ENCODE data around the gene FGGY.
"Not testable (repeated sequence)": the region's sequence is repeated elsewhere in the genome, so short reads cannot be mapped to it uniquely, and the experiment has no call there.

FGGY gene

GRCh38 chr1:59352065-59352464, 55.2 kb downstream of the FGGY start:
- H3K4me3 ChIP-seq (ENCODE audit: low read depth, low read length) = no peak overlapping the region
- TF ChIP-seq CTCF (IDR thresholded peaks at IDR 0.05; ENCODE audit: low read depth, low read length) = no peak
- DNase-seq (ENCODE audit: low read depth, low spot score) = no peak
- in situ Hi-C loops (cut with HindIII; ENCODE audit: low sequenced_read_pairs) = no loop called here

GRCh38 chr1:59353453-59353852, 56.6 kb downstream of the FGGY start:
- no peak overlapping the region for H3K4me3 ChIP-seq (ENCODE audit: low read depth, low read length)
- in situ Hi-C loops (cut with HindIII; ENCODE audit: low sequenced_read_pairs) = no loop called here
- DNase-seq (ENCODE audit: low read depth, low spot score) = no peak
- TF ChIP-seq CTCF (IDR thresholded peaks at IDR 0.05; ENCODE audit: low read depth, low read length) = no peak

- in situ Hi-C loops (cut with HindIII; ENCODE audit: low sequenced_read_pairs); H3K4me3 ChIP-seq (ENCODE audit: low read depth, low read length); DNase-seq (ENCODE audit: low read depth, low spot score): not testable (repeated sequence)
Measured at GRCh38 chr1:59354239-59354638, 57.3 kb downstream of the FGGY start.

DNA sequence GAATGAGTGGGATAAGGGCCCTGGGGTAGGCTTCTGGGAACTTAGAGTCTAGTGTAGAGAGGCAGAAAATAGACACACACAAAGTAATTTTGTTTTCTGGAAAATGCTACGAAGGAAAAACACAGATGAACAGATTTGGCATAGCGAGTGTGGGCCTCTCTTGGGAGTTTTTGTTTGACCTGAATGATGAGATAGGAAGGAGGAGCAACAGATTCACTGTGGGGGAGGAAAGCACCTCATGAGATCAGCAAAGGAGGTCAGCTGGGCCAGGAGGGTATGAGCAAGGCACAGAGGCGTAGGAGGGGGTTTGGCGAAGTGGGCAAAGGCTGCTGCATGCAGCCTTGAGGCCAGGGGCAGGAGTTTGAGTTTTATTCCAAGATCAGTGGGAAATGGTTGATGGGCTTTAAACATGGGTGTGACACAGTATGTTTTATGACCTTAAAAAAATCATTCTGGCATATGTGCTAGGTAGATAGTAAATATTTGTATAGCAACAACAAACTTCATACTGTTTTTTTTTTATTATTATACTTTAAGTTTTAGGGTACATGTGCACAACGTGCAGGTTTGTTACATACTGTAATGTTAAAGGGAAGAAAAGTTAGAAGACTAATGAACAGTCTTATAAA, 57.9 kb downstream of the FGGY start:
- DNase-seq (ENCODE audit: low read depth, low spot score) = no peak
- no peak for TF ChIP-seq CTCF (IDR thresholded peaks at IDR 0.05; ENCODE audit: low read depth, low read length)
- no peak overlapping the region for H3K4me3 ChIP-seq (ENCODE audit: low read depth, low read length)
- in situ Hi-C loops (cut with HindIII; ENCODE audit: low sequenced_read_pairs) = no loop called here

DNA sequence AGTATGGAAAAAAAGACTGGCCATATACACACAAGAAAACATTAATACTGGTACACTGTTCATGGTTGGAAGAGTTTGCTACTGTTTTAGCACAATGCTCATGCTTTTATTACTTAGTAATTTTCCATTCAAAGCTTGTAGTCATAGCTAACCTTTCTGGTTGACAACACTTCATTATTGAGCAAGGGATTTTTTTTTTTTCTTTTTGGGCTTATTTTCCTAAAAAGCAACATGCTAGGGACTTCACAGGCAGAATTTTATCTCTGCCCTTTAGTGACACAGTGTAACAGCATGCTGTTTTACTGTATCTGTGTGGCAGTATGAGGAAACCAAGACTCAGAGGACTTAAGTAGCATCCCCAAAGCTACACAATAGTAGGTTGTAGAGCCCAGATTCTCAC, 58.5 kb downstream of the FGGY start:
- H3K4me3 ChIP-seq (ENCODE audit: low read depth, low read length) = no peak overlapping the region
- no peak for TF ChIP-seq CTCF (IDR thresholded peaks at IDR 0.05; ENCODE audit: low read depth, low read length)
- no peak for DNase-seq (ENCODE audit: low read depth, low spot score)
- in situ Hi-C loops (cut with HindIII; ENCODE audit: low sequenced_read_pairs) = no loop called here

DNA sequence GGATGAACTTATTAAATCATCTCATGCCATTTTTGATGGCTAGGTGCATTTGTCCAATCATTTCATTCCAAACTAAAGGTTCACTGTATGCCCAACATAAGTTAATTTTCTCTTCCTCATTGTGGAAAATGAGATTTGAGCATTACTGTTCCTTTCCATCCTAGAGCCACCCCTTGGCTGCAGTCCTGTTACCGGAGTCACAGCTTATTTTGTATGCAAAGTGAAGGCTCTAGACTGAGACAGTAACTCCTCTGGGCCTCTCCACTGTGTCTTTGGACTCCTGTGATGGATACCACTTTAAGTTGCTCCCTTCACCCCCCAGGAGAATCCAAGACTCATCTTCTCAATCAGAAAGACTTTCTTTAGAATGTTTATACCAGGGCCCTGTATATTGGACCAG, 59.7 kb downstream of the FGGY start:
- H3K4me3 ChIP-seq (ENCODE audit: low read depth, low read length) = no peak overlapping the region
- no peak for TF ChIP-seq CTCF (IDR thresholded peaks at IDR 0.05; ENCODE audit: low read depth, low read length)
- no peak for DNase-seq (ENCODE audit: low read depth, low spot score)
- in situ Hi-C loops (cut with HindIII; ENCODE audit: low sequenced_read_pairs) = no loop called here

- TF ChIP-seq CTCF (IDR thresholded peaks at IDR 0.05; ENCODE audit: low read depth, low read length) = no peak
- no peak overlapping the region for H3K4me3 ChIP-seq (ENCODE audit: low read depth, low read length)
- in situ Hi-C loops (cut with HindIII; ENCODE audit: low sequenced_read_pairs) = no loop called here
- no peak for DNase-seq (ENCODE audit: low read depth, low spot score)
Measured at GRCh38 chr1:59357645-59358320, 60.9 kb downstream of the FGGY start.
